Epithelial cell of proximal tubule (primary cell): Measurements from ENCODE around the gene LDB2. TPM values are rescaled to one million over a fixed set of nuclear protein-coding genes. Genes with fewer than 3 reads are reported as not detected.

Source experiments
- DNase-seq: peaks from one replicate; pipeline ENCODE4 v3.0.0-alpha.2; 2011; ENCODE audit warnings: low read depth
- H3K4me3 ChIP-seq: 2 replicates; pipeline ENCODE4 v1.5.1; 2011; ENCODE audit warnings: low read depth, mild to moderate bottlenecking, low read length
- CTCF ChIP-seq: conservative IDR thresholded peaks from 2 replicates; pipeline ENCODE4 v1.5.1; 2012; ENCODE audit warnings: low read depth, mild to moderate bottlenecking, low read length
- total RNA-seq: library from RNA; depleted of rRNA; stranded (reverse); fragments of >200 nt; gene quantifications from 2 replicates; pipeline ENCODE4 v1.2.3, GENCODE V29; 2015

Gene LDB2
- total RNA-seq, 1 donor from 2014 or later = 0.75 TPM

- no peak overlapping the region for H3K4me3 ChIP-seq
- peak; percentile 52 for TF ChIP-seq CTCF
- DNase-seq = no peak
Measured at GRCh38 chr4:16764622-16765021, 133.8 kb downstream of the LDB2 start.

GRCh38 chr4:16760617-16761363 lies 137.7 kb downstream of the LDB2 start:
- TF ChIP-seq CTCF = no peak
- H3K4me3 ChIP-seq = no peak overlapping the region
- no peak for DNase-seq

GRCh38 chr4:16759931-16760582 lies 138.4 kb downstream of the LDB2 start:
- H3K4me3 ChIP-seq = no peak overlapping the region
- no peak for TF ChIP-seq CTCF
- DNase-seq = no peak

- no peak overlapping the region for H3K4me3 ChIP-seq
- DNase-seq = no peak
- TF ChIP-seq CTCF = no peak
Measured at GRCh38 chr4:16758816-16759215, 139.6 kb downstream of the LDB2 start.

DNA sequence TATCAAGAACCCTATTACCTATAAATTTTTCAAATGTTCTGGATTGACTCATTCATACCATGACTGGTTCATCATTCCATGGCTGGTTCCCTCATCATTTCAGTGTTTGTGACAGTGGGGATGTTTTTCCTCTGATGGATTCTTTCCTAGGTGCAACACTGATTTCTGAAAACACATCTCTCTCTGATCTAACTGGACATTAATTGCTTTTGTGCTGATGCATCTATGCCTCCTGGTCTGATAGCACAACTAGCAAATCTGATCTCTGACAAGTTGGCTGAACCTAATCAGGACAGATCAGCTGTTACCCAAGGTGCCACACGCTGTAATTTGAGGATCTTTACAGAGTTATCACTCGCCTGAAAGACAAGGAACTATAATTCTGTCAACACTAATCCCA lies 140.2 kb downstream of the LDB2 start:
- DNase-seq = no peak
- no peak for TF ChIP-seq CTCF
- no peak overlapping the region for H3K4me3 ChIP-seq

- no peak overlapping the region for H3K4me3 ChIP-seq
- no peak for TF ChIP-seq CTCF
- DNase-seq = no peak
Measured at GRCh38 chr4:16757080-16757521, 141.3 kb downstream of the LDB2 start.
